Measurements from ENCODE around the gene HSD11B2.

Gene HSD11B2

DNA sequence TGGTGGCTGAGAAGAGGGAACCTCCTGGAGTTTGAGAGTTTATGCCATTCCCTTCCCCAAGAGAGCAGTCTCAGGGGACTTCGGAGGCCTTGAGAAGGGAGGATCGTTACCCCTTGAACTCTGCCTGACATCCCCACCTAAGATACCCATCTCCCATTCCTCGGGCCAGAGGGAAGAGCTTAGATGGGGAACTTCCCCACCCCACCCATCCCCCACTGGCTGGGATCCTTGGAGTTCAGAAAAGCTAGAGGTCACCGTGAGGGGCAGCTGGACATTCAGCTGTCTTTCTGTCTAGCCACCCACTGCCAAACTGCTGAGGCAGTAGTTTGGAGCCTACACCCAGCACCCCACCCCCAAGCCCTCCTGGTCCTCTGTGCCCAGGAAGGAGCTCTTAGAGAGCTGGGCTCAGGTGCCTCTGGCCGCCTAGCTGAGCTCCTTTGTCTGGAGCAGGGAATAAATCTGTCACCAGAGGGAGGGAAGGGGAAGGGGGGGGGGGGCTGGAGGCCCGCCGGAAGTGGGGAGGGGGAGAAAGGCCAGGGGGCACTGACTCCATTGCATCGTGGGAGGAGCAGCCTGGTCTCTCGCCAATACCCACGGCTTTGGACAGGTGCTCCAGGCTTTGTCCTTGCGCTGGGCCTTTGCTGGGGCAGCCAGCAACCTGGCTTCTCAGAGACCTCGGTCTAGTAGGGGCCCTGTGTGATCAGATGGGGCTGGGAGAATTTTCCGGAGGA, 1.0 kb downstream of the HSD11B2 start:
- in situ Hi-C loops (cut with MboI; ENCODE audit: low sequenced_read_pairs), result no loop called here

GRCh38 chr16:67432506-67432890, 1.6 kb downstream of the HSD11B2 start:
- in situ Hi-C loops (cut with MboI; ENCODE audit: low sequenced_read_pairs), result no loop called here

DNA sequence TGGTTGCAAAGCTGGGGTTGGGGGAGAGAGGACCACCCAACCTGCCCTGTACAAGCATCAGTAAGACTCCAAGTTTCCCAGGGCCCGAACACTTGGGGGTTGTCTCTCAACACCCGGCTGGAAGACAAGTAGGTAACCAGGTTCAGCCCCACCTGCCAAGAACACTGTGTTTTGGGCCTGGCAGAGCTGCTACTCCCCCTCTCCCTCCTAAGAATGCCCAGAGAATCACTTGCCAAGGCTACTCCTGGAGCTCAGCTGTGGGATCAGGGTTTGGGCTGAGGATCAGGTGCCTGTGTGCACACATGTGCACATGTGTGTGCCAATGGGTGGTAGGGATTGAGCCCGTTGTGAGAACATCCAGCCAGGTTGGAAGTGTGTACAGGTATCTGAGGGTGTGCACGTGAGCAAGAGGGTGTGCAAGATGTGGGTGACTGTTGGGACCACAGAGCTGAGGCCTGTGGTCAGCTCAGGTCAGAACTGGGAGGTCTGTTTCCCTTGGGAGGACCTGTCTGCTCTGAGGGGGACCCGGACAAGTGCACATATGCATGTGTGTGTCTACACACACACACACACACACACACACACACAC, 2.3 kb downstream of the HSD11B2 start:
- in situ Hi-C loops (cut with MboI; ENCODE audit: low sequenced_read_pairs), result no loop called here

DNA sequence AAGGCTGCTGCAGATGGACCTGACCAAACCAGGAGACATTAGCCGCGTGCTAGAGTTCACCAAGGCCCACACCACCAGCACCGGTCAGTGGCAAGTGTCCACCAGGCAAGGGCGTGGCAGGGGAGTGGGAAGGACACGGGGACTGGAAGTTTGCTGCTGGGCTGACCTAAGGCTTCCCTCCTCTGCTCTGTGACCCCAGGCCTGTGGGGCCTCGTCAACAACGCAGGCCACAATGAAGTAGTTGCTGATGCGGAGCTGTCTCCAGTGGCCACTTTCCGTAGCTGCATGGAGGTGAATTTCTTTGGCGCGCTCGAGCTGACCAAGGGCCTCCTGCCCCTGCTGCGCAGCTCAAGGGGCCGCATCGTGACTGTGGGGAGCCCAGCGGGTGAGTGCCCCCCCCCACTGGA, 4.8 kb downstream of the HSD11B2 start:
- in situ Hi-C loops (cut with MboI; ENCODE audit: low sequenced_read_pairs), result no loop called here

DNA sequence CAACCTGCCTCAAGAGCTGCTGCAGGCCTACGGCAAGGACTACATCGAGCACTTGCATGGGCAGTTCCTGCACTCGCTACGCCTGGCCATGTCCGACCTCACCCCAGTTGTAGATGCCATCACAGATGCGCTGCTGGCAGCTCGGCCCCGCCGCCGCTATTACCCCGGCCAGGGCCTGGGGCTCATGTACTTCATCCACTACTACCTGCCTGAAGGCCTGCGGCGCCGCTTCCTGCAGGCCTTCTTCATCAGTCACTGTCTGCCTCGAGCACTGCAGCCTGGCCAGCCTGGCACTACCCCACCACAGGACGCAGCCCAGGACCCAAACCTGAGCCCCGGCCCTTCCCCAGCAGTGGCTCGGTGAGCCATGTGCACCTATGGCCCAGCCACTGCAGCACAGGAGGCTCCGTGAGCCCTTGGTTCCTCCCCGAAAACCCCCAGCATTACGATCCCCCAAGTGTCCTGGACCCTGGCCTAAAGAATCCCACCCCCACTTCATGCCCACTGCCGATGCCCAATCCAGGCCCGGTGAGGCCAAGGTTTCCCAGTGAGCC, 5.8 kb downstream of the HSD11B2 start:
- in situ Hi-C loops (cut with MboI; ENCODE audit: low sequenced_read_pairs), result no loop called here

- in situ Hi-C loops (cut with MboI; ENCODE audit: low sequenced_read_pairs), result no loop called here
These were observed 6.6 kb downstream of the HSD11B2 start for GRCh38 chr16:67437513-67437912.

- in situ Hi-C loops (cut with MboI; ENCODE audit: low sequenced_read_pairs), result no loop called here
These were observed 7.3 kb downstream of the HSD11B2 start for GRCh38 chr16:67438098-67438791.

GRCh38 chr16:67438824-67439393, 8.0 kb downstream of the HSD11B2 start:
- in situ Hi-C loops (cut with MboI; ENCODE audit: low sequenced_read_pairs), result no loop called here

DNA sequence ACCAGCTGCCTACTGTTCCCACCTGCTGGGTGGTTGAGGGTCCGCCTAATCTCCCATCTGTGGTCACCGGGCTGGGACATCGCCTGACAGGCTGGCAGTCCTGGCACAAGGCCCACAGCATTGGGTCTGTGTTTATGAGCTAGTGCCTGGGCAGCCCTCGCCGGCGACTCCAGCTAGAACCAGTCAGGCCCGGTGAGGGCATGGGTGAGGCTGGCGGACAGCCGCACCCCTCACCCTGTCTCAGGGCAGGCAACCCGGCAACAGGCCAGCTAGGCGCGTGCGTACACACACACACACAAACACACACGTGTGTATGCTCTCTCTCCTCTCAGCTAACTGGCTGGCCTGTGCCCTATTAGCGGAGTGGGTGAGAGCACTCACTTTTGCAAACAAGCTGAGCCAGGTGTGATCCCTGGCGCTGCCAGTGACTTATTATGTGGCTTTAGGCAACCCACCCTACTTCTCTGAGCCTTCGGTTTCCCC, 10.4 kb downstream of the HSD11B2 start:
- in situ Hi-C loops (cut with MboI; ENCODE audit: low sequenced_read_pairs), result no loop called here

- in situ Hi-C loops (cut with MboI; ENCODE audit: low sequenced_read_pairs), result no loop called here
These were observed 11.0 kb downstream of the HSD11B2 start for GRCh38 chr16:67441907-67442306.

DNA sequence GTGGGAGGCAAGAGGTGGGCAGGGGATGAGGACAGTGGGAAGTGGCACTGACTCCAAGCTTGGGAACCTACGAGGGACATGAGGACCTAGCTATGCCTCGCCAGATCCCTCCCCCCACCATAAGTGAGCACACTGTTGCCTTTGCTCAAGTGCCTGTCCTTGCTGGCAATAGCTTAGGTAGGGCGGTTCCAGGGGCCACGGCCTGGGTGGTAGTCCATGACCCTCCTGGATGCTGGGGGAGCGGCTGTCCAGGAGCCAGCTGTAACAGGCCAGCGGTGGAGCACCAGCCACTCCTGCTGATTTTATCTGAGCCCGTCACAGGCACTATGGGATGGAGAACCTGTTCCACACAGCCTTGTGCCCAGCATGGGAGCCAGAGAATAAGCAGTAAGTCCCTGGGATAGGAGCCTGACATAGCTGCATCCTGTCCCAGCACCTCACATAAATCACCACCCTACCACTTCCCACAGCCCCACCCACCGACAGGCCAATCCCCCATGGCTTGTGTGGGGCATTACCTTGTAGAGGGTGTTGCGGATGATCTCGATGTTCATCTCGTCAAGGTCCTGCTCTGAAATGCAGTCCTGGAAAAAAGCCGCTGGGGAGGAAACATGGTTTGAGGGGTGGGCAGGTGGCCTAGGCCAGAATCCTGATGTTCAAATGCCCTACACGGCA, 11.8 kb downstream of the HSD11B2 start:
- in situ Hi-C loops (cut with MboI; ENCODE audit: low sequenced_read_pairs), result no loop called here

- in situ Hi-C loops (cut with MboI; ENCODE audit: low sequenced_read_pairs), result no loop called here
These were observed 12.3 kb downstream of the HSD11B2 start for GRCh38 chr16:67443265-67443664.

DNA sequence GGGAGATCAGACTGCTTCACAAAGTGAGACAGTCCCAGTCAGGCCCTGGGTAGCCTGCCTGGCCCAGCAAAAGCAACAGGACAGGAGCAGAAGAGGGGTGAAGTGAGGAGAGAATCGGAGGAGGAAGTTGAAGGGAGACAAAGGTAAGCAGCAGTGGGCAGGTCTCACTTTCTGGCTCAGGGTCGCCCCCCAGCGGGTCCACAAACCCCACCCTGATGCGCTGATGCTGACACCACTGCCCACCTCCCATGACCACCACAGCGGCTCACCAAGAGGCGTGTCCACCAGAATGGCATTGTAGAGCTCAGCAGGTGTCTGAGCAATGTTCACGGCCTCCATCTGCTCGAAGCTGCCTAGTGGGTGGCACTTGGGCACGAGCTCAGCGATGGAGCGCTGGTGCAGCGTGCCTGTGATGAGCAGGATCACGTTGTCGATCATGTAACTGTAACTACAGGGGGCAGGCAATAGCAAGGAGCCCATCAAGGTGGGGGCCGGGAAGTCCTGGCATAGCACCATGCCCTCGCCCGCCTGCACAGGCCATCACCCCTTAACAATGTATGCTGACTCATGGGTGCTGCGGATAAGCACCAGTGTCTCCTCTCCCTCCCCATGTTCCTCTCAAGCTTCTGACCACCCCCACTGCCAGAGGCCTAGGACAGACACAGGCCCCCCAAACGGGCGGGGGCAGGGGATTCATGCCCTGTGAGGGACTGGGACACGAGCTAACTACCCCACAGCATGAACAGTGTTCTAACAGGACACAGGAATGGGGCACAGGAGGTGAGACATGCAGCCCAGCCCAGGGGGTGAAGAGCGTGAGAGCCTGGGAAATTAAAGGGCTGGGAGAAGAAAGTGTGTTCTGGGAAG, 13.6 kb downstream of the HSD11B2 start:
- in situ Hi-C loops (cut with MboI; ENCODE audit: low sequenced_read_pairs), result no loop called here

- in situ Hi-C loops (cut with MboI; ENCODE audit: low sequenced_read_pairs), result no loop called here
These were observed 14.2 kb downstream of the HSD11B2 start for GRCh38 chr16:67445126-67445426.

DNA sequence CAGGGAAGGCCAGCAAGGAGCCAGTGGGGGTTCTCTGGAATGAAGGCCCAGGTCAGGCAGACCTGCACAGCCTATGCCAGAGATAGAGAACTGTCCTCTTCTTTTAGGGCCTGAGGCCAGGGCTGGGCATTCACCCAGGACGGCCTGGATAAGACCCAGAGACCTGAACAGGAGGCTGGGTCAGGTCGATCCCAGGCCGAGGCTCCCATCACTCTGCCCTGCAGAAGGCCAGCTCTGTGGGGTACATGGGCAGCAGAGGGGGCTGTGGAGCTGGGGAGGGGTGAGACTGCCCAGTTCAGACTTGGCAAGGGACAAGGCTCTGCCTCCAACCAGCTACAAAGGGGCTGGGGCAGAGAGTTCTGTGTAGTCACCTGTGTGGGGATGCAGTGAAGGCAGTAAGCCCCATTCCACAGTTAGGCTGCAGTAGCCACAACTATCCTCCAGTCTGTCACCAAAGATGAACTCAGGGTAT, 14.6 kb downstream of the HSD11B2 start:
- in situ Hi-C loops (cut with MboI; ENCODE audit: low sequenced_read_pairs), result no loop called here

- in situ Hi-C loops (cut with MboI; ENCODE audit: low sequenced_read_pairs), result no loop called here
These were observed 15.3 kb downstream of the HSD11B2 start for GRCh38 chr16:67445913-67446907.

- in situ Hi-C loops (cut with MboI; ENCODE audit: low sequenced_read_pairs), result no loop called here
These were observed 16.1 kb downstream of the HSD11B2 start for GRCh38 chr16:67446968-67447507.

GRCh38 chr16:67447508-67448076, 16.7 kb downstream of the HSD11B2 start:
- in situ Hi-C loops (cut with MboI; ENCODE audit: low sequenced_read_pairs), result no loop called here
